HG02623 (cell line): Measurements from ENCODE around the gene PHYKPL.
"Not testable (repeated sequence)": the region's sequence is repeated elsewhere in the genome, so short reads cannot be mapped to it uniquely, and the experiment has no call there.

Source experiments
- ATAC-seq: cut with Tn5 transposase; IDR thresholded peaks from one replicate; pipeline ENCODE4 v1.9.1; 2021; ENCODE audit warnings: moderate library complexity; ENCODE audit not compliant: unreplicated experiment

Gene PHYKPL

DNA sequence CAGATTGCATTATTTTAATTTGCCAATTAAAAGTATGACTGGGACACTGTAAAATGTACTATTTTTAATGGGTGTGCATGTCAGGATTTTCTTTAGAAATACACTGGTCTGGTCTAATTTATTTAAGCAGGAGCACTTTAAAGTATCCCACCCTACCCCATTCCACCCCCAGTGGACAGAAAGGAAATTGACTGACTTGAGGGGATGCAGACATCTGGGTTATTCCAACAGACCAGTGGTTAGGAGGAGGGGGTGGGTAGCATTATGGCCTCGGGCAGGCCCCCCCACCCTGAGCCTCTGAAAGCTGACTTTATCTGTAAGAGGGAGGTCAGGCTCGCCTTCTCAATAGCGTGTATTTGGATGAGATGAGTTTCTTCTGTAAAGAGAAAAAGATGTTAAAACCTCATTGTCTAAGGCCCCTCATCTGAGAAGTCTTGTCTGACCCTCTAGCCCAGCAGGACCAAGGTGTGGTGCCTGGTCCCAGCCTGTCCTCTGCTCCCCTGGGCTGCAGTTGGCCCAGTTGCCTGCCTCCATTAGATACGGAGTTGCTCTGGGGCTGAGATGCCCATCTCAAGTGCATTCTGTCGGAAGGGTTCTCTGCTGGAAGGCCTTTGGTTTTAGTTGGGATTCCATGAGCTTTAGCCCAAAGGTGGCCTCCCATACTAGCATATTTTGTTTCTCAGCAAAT is 23.9 kb downstream of the PHYKPL start:
- no peak for ATAC-seq

- ATAC-seq: no peak
Measured at GRCh38 chr5:178207917-178208280, 24.7 kb downstream of the PHYKPL start.

- ATAC-seq: no peak
Measured at GRCh38 chr5:178207183-178207916, 25.3 kb downstream of the PHYKPL start.

GRCh38 chr5:178206166-178207101 is 26.2 kb downstream of the PHYKPL start:
- ATAC-seq: no peak

DNA sequence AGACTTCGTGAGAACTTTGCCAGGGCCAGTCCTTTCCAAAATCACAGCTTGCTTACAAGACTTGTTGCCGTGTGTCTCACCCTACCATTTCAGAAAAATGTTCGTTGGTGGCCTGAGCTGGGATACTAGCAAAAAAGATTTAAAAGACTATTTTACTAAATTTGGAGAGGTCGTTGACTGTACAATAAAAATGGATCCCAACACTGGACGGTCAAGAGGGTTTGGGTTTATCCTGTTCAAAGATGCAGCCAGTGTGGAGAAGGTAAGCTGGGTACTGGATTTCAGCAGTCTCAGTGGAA is 26.9 kb downstream of the PHYKPL start:
- no peak for ATAC-seq

- peak; percentile 41 for ATAC-seq
Measured at GRCh38 chr5:178204935-178205748, 27.5 kb downstream of the PHYKPL start.

GRCh38 chr5:178204182-178204934 is 28.2 kb downstream of the PHYKPL start, which contains the start of gene HNRNPAB:
Gene HNRNPAB (plus strand): TSS chr5:178204533. CDS start chr5:178204838, 305 bp downstream.
- ATAC-seq: peak; percentile 73

- no peak for ATAC-seq
Measured at GRCh38 chr5:178203670-178204181, 28.9 kb downstream of the PHYKPL start.

DNA sequence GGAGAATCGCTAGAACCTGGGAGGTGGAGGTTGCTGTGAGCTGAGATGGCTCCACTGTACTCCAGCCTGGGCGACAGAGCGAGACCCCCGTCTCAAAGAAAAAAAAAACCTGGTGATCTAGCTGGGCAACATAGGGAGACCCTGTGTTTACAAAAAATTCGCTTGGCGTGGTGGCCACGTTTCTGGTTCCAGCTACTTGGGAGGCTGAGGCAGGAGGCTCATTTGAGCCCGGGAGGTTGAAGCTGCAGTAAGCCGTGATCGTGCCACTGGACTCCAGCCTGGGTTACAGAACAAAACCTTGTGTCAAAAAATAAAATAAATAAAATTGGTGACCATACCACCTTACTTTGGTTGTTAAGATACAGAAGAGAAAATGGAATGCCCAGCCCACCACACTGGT is 30.1 kb downstream of the PHYKPL start:
- ATAC-seq: no peak

- no peak for ATAC-seq
Measured at GRCh38 chr5:178201927-178202235, 30.7 kb downstream of the PHYKPL start.

DNA sequence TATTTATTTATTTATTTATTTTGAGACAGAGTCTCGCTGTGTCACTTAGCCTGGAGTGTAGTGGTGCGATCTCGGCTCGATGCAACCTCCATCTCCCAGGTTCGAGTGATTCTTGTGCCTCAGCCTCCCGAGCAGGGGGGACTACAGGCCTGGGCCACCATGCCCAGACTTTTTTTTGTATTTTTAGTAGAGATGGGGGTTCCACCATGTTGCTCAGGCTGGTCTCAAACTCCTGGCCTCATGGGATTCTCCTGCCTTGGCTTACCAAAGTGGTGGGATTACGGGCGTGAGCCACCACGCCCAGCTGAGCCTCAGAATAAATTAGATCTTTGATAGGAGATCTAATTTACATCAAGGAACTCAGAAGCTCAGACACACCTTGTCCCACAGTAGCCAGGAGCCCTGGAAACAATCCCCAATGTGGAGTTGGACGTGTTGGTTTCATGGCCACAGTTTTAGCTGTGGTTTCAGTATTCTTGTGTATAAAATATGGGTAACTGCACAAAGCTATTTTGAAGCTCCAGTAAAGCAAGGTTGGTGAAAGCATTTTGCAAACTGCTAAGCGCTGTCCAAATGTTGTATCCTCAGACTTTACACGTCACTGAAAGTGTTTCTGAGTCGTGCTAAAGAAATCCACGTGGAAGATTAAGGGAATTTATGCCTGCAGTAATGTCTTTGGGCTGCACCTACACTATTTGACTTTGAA is 31.2 kb downstream of the PHYKPL start:
- ATAC-seq: no peak

- ATAC-seq: no peak
Measured at GRCh38 chr5:178199581-178200434, 32.8 kb downstream of the PHYKPL start.

DNA sequence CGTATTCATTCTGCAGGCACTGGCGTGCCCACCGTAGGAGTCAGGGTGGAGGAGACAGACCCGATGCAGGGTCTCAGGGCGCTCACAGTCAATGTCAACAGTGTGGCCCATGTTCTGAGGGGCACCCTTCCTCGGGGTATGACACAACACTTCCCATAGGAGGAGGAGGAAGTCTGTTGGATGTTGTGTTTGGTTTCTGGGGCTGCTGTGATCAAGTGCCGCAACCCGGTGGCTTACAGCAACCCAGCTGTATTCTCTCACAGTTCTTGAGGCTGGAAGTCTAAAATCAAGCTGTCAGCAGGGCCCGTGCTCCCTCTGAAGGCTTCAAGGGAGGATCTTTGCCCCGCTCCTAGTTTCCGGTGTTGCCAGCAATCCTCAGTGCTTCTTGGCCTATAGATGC is 33.9 kb downstream of the PHYKPL start:
- no peak for ATAC-seq

DNA sequence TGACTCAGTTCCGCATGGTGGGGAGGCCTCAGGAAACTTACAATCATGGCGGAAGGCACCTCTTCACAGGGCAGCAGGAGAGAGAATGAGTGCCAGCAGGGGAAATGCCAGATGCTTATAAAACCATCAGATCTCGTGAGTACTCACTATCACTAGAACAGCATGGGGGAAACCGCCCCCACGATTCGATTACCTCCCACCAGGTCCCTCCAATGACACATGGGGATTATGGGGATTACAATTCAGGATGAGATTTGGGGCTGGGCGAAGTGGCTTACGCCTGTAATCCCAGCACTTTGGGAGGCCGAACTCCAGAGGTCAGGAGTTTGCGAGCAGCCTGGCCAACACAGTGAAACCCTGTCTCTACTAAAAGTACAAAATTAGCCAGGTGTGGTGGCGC is 34.5 kb downstream of the PHYKPL start:
- not testable (repeated sequence) for ATAC-seq

- no peak for ATAC-seq
Measured at GRCh38 chr5:178196986-178197385, 35.6 kb downstream of the PHYKPL start.

DNA sequence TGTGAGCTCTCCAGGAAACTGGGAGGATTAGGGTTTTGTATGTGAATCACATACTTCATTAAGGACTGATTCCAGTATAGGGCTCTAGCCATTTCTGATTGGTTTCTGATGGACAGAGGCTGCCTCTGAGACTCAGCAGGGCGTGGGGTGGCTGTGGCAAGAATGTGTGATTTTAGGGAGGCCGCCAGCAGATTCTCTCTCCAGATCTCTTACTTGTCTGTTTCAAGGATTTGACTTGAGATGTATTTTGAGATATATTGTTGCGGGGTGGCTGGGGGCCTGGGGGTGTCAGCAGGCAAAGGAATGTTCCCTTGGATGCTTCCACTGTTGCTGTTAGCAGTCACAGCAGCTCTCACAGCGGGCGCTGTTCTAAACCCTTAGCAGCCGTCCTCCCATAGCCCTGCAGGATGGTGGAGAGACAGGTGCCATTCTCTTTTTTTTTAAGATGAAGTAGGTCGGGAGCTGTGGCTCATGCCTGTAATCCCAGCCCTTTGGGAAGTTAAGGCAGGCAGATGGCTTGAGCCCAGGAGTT is 36.3 kb downstream of the PHYKPL start:
- ATAC-seq: no peak

DNA sequence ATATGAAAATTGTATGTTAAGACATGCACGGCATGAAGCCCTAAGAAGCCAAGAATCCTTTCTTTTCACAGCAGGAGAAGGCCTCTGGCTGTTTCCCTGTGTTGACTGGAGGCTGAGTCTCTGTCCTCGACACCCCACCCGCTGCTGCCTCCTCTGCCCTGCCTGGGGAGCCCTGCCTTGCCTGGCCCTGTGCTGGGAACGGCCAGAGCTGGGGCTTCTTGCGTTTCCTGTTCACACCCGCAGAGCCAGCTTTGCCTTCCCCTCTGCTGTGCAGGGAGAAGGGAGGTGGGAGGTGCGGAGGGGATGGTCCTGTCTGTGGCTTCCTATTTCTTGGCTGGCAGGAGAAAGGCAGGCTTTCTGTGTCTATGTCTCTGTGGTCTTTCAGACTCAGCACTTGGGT is 38.6 kb downstream of the PHYKPL start:
- no peak for ATAC-seq

DNA sequence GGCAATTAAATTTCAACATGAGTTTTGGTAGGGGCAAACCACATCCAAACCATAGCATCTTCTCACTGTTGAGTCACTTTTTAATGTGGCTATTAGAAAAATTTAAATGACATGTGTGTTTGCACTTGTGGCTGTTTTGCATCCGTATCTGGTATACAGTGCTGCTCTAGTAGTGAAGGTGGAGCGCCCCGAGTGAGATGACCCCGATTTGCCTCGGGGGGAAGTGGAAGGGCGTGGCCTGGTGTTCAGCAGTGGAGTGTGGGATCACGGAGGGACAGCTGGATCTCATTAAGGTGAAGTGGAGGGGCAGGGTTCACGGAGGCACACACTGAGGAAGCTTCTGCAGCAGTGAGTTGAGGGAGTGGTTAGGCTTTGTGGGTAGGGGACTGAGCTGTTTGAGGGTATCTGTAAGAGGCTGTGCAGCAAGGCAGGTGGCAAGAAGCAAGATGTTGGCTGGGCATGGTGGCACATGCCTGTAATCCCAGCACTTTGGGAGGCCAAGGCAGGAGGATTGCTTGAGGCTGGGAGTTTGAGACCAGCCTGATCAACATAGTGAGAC is 39.3 kb downstream of the PHYKPL start:
- ATAC-seq: no peak
